IMR-90 (cell line): ENCODE measurements around the gene SUGP2. TPM values are rescaled to one million over a fixed set of nuclear protein-coding genes. Genes with fewer than 3 reads are reported as not detected.

ENCODE experiments used
- ATAC-seq: fragments of 200-7000 bp; cut with Tn5 transposase; 2 replicates; pipeline ENCODE4 v1.9.1; 2020; ENCODE audit warnings: low read depth, mild to moderate bottlenecking, moderate library complexity
- BruUV-seq: library from RNA; stranded (reverse); fragments of 400-500 nt; replicated peaks from 2 replicates; lab custom pipeline; 2021; lab: Mats Ljungman, UMichigan
- CTCF ChIA-PET: fragments of 300-600 bp; formaldehyde crosslinking; extraction: SDS; loops from one replicate; lab custom pipeline; 2021; ENCODE audit warnings: antibody characterized with exemption; lab: Yijun Ruan, JAX
- POLR2A ChIA-PET: fragments of 300-600 bp; sonication (Branson Sonifier 250); formaldehyde crosslinking; loops from one replicate; lab custom pipeline; 2022; ENCODE audit warnings: antibody characterized with exemption; ENCODE audit not compliant: unreplicated experiment; lab: Charles Lee
- DNase-seq: peaks from one replicate; pipeline ENCODE4 v3.0.0; 2013
- H2AFZ ChIP-seq: replicated peaks from 2 replicates; pipeline ENCODE3; 2013; ENCODE audit warnings: low read length, mild to moderate bottlenecking; ENCODE audit not compliant: poor library complexity
- H2AK5ac ChIP-seq: 2 replicates; pipeline ENCODE4 v1.6.1; 2013; ENCODE audit warnings: low read depth, low read length, inconsistent platforms
- H2AK9ac ChIP-seq: replicated peaks from 2 replicates; pipeline ENCODE3; 2013; ENCODE audit warnings: mild to moderate bottlenecking, low read depth, low read length, moderate library complexity; ENCODE audit not compliant: poor library complexity
- H2BK120ac ChIP-seq: 2 replicates; pipeline ENCODE4 v1.6.1; 2013; ENCODE audit warnings: low read depth, low read length, inconsistent platforms
- H2BK15ac ChIP-seq: 3 replicates; pipeline ENCODE4 v1.6.1; 2013; ENCODE audit warnings: low read depth, low read length, inconsistent platforms
- H2BK20ac ChIP-seq: 2 replicates; pipeline ENCODE4 v1.6.1; 2013; ENCODE audit warnings: low read depth, mild to moderate bottlenecking, inconsistent platforms, low read length, moderate library complexity
- H2BK5ac ChIP-seq: 2 replicates; pipeline ENCODE4 v1.6.1; 2013; ENCODE audit warnings: mild to moderate bottlenecking, low read depth, low read length, inconsistent platforms; ENCODE audit not compliant: poor library complexity, severe bottlenecking
- H3K14ac ChIP-seq: replicated peaks from 2 replicates; pipeline ENCODE4 v1.6.1; 2013; ENCODE audit warnings: low read depth, low read length, inconsistent platforms
- H3K18ac ChIP-seq: 2 replicates; pipeline ENCODE4 v1.6.1; 2013; ENCODE audit warnings: low read depth, low read length, control low read depth
- H3K23ac ChIP-seq: 2 replicates; pipeline ENCODE4 v1.6.1; 2013; ENCODE audit warnings: low read depth, low read length, inconsistent platforms
- H3K27ac ChIP-seq: 2 replicates; pipeline ENCODE4 v1.5.1; 2013; ENCODE audit warnings: mild to moderate bottlenecking, control low read depth, low read length; ENCODE audit not compliant: insufficient read depth
- H3K27me3 ChIP-seq: 2 replicates; pipeline ENCODE4 v1.6.1; 2013; ENCODE audit warnings: low read length; ENCODE audit not compliant: control insufficient read depth, insufficient read depth
- H3K36me3 ChIP-seq: 2 replicates; pipeline ENCODE4 v1.6.1; 2013; ENCODE audit warnings: low read length, mixed read lengths; ENCODE audit not compliant: control insufficient read depth, insufficient read depth
- H3K4ac ChIP-seq: 2 replicates; pipeline ENCODE4 v1.6.1; 2013; ENCODE audit warnings: low read depth, low read length, inconsistent platforms
- H3K4me1 ChIP-seq: 2 replicates; pipeline ENCODE4 v1.6.1; 2013; ENCODE audit warnings: low read length, mixed read lengths; ENCODE audit not compliant: control insufficient read depth, insufficient read depth
- H3K4me2 ChIP-seq: 2 replicates; pipeline ENCODE4 v1.6.1; 2013; ENCODE audit warnings: low read depth, mild to moderate bottlenecking, control low read depth, low read length, moderate library complexity
- H3K4me3 ChIP-seq: 2 replicates; pipeline ENCODE4 v1.5.1; 2013; ENCODE audit warnings: low read depth, mild to moderate bottlenecking, control low read depth, low read length, moderate library complexity; ENCODE audit not compliant: insufficient read depth
- H3K56ac ChIP-seq: 2 replicates; pipeline ENCODE4 v1.6.1; 2013; ENCODE audit warnings: low read length, inconsistent platforms; ENCODE audit not compliant: insufficient read depth; ENCODE audit errors: extremely low read depth
- H3K79me1 ChIP-seq, 2 experiments: 2 replicates each; pipeline ENCODE4 v1.6.1; 2013; ENCODE audit warnings: low read length in 2 of 2, inconsistent platforms in 1 of 2, low read depth in 1 of 2
- H3K9ac ChIP-seq: 2 replicates; pipeline ENCODE4 v1.6.1; 2013; ENCODE audit warnings: low read depth, low read length, control low read depth
- H3K9me1 ChIP-seq: 2 replicates; pipeline ENCODE4 v1.6.1; 2013; ENCODE audit warnings: low read length, inconsistent platforms; ENCODE audit not compliant: insufficient read depth
- H3K9me3 ChIP-seq: 2 replicates; pipeline ENCODE4 v1.6.1; 2013; ENCODE audit warnings: low read length; ENCODE audit not compliant: control insufficient read depth, insufficient read depth
- H4K20me1 ChIP-seq: 2 replicates; pipeline ENCODE4 v1.6.1; 2013; ENCODE audit warnings: low read length, inconsistent platforms; ENCODE audit not compliant: insufficient read depth
- H4K5ac ChIP-seq: 2 replicates; pipeline ENCODE4 v1.6.1; 2013; ENCODE audit warnings: mild to moderate bottlenecking, low read depth, low read length, control low read depth
- H4K8ac ChIP-seq, 2 experiments: 2 replicates each; pipeline ENCODE4 v1.6.1; 2013; ENCODE audit warnings: low read depth in 2 of 2, low read length in 2 of 2, control low read depth in 1 of 2, inconsistent platforms in 1 of 2
- H4K91ac ChIP-seq: 2 replicates; pipeline ENCODE4 v1.6.1; 2013; ENCODE audit warnings: low read depth, low read length, inconsistent platforms; ENCODE audit not compliant: insufficient read depth
- RAD21 ChIP-seq: IDR thresholded peaks from 2 replicates; pipeline ENCODE4 v1.6.1; 2012; ENCODE audit warnings: low read length, improper control_type of control experiment
- WGBS, 2 experiments: methylation state at CpG; one replicate each; pipeline versions ENCODE4 v1.1.5 to v1.1.7; 2013; ENCODE audit warnings: missing lambda C conversion rate in 2 of 2; ENCODE audit not compliant: insufficient read length in 1 of 2; ENCODE audit errors: extremely low coverage in 2 of 2; 5-methylcytosine and 5-hydroxymethylcytosine counted together
- dilution Hi-C: fragments of 300-500 bp; cut with HindIII; formaldehyde crosslinking; loops from one replicate; pipeline ENCODE4 v1.14.3; 2018; ENCODE audit warnings: low sequenced_read_pairs; ENCODE audit not compliant: unreplicated experiment
- in situ Hi-C: fragments of 300-500 bp; cut with MboI; formaldehyde crosslinking; loops from 3 replicates; pipeline ENCODE4 v1.14.3; 2019; ENCODE audit warnings: low sequenced_read_pairs, inconsistent platforms, mixed read lengths
- intact Hi-C: fragments of 100-400 bp; cut with micrococcal nuclease; formaldehyde crosslinking; loops from 2 replicates; pipeline ENCODE4 v1.10.0; 2022
- polyA plus RNA-seq, 3 experiments: library from polyadenylated mRNA; depleted of rRNA; stranded (reverse); fragments of >200 nt; gene quantifications; 2 replicates each; pipeline ENCODE4 v1.2.3, GENCODE V29; 2012; ENCODE audit warnings: low replicate concordance in 1 of 3
- total RNA-seq: library from RNA; depleted of rRNA; stranded (reverse); fragments of >200 nt; gene quantifications from 2 replicates; pipeline ENCODE4 v1.2.3, GENCODE V29; 2012

Gene SUGP2
- total and polyA plus RNA-seq, 2 of the 4 experiments (the other 2 are of a cell fraction) = 25.8 to 69.2 TPM

- 0 out of 2 replicates have a peak, but pooled peaks cover 6% of the 10 kb centered on the region for H3K9me1 ChIP-seq
- TF ChIP-seq RAD21 = no peak
- H3K27me3 ChIP-seq = no peaks in the 10 kb centered on the region
- POLR2A ChIA-PET = no interaction called here
- H3K4me2 ChIP-seq = no peak overlapping the region
- no peak overlapping the region for H3K18ac ChIP-seq
- no peak overlapping the region for H3K23ac ChIP-seq
- H3K4me1 ChIP-seq = no peaks in the 10 kb centered on the region
- 96% methylated on average over 11 of the region's 18 CpGs; no CpG with 5 or more reads in 1 of the 2 experiments for WGBS, 2 experiments
- in situ Hi-C loops (no loop called here), intact Hi-C loops (no loop called here), dilution Hi-C loops (no loop called here)
- no peak for DNase-seq
- H4K91ac ChIP-seq = no peak overlapping the region
- no peak overlapping the region for H2AK5ac ChIP-seq
- no peak overlapping the region for H4K8ac ChIP-seq
- H2BK5ac ChIP-seq = no peak overlapping the region
- no peak overlapping the region for H3K4ac ChIP-seq
- H3K14ac ChIP-seq = no peak overlapping the region
- CTCF ChIA-PET = no interaction called here
- H3K4me3 ChIP-seq = no peak overlapping the region
- no peak overlapping the region for H4K5ac ChIP-seq
- peaks cover 19 to 62% of the 10 kb centered on the region in 2 experiments for H3K79me1 ChIP-seq
- H3K9ac ChIP-seq = no peak overlapping the region
- no peak overlapping the region for H2BK20ac ChIP-seq
- no peak overlapping the region for H3K56ac ChIP-seq
- peaks cover 65% of the 10 kb centered on the region for H3K36me3 ChIP-seq
- H4K20me1 ChIP-seq = peaks cover 12% of the 10 kb centered on the region; the same call in 1 of the 2 replicates
- no TSS peak for BruUV-seq
- no peak overlapping the region for H2BK15ac ChIP-seq
- no peak for ATAC-seq
- H2BK120ac ChIP-seq = no peak overlapping the region
- no peak overlapping the region for H2AFZ ChIP-seq
- no peak overlapping the region for H3K27ac ChIP-seq
- H3K9me3 ChIP-seq = no peaks in the 10 kb centered on the region
- H2AK9ac ChIP-seq = no peak overlapping the region
These were observed 23.4 kb downstream of the SUGP2 start for GRCh38 chr19:19009951-19010350.
